Measurements from ENCODE around the gene RACGAP1. TPM values are rescaled to one million over a fixed set of nuclear protein-coding genes. Genes with fewer than 3 reads are reported as not detected.

Gene RACGAP1
- total and polyA plus RNA-seq, 12 donors = 1.3 to 28.4 (median 6.2) TPM

- H3K9me3 ChIP-seq (replicated peaks in 1 of 3) = no peaks in the 10 kb centered on the region
- no peaks in the 10 kb centered on the region for H3K36me3 ChIP-seq (replicated peaks in 1 of 2)
- H3K4me3 ChIP-seq = no peak overlapping the region
- no peaks in the 10 kb centered on the region for H3K27me3 ChIP-seq
- no peak for DNase-seq
- intact Hi-C loops (cut with DNase I) = no loop called here
- no peaks in the 10 kb centered on the region for H3K4me1 ChIP-seq (replicated peaks in 1 of 2)
- no peak for TF ChIP-seq POLR2A (IDR thresholded peaks at IDR 0.05)
- TF ChIP-seq, protein P1, sequence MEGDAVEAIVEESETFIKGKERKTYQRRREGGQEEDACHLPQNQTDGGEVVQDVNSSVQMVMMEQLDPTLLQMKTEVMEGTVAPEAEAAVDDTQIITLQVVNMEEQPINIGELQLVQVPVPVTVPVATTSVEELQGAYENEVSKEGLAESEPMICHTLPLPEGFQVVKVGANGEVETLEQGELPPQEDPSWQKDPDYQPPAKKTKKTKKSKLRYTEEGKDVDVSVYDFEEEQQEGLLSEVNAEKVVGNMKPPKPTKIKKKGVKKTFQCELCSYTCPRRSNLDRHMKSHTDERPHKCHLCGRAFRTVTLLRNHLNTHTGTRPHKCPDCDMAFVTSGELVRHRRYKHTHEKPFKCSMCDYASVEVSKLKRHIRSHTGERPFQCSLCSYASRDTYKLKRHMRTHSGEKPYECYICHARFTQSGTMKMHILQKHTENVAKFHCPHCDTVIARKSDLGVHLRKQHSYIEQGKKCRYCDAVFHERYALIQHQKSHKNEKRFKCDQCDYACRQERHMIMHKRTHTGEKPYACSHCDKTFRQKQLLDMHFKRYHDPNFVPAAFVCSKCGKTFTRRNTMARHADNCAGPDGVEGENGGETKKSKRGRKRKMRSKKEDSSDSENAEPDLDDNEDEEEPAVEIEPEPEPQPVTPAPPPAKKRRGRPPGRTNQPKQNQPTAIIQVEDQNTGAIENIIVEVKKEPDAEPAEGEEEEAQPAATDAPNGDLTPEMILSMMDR (IDR thresholded peaks at IDR 0.05) = no peak
- H3K27ac ChIP-seq = no peak overlapping the region
- 85 to 100% (median 91%) methylated on average over 3 of the region's 3 CpGs for WGBS, 4 donors
Observed at GRCh38 chr12:50005175-50005574, 20.1 kb downstream of the RACGAP1 start.

- Histone ChIP-seq H3K27me3 (no peaks in the 10 kb centered on the region), H3K27ac (no peak overlapping the region), H3K9me3 (replicated peaks in 1 of 3) (no peaks in the 10 kb centered on the region), H3K4me1 (replicated peaks in 1 of 2) (no peaks in the 10 kb centered on the region), H3K36me3 (replicated peaks in 1 of 2) (no peaks in the 10 kb centered on the region), H3K4me3 (no peak overlapping the region)
- TF ChIP-seq, protein P1 (IDR thresholded peaks at IDR 0.05) = no peak
- TF ChIP-seq POLR2A (IDR thresholded peaks at IDR 0.05) = no peak
- no peak for DNase-seq
- intact Hi-C loops (cut with DNase I) = no loop called here
Observed at GRCh38 chr12:50004696-50005095, 20.6 kb downstream of the RACGAP1 start.

DNA sequence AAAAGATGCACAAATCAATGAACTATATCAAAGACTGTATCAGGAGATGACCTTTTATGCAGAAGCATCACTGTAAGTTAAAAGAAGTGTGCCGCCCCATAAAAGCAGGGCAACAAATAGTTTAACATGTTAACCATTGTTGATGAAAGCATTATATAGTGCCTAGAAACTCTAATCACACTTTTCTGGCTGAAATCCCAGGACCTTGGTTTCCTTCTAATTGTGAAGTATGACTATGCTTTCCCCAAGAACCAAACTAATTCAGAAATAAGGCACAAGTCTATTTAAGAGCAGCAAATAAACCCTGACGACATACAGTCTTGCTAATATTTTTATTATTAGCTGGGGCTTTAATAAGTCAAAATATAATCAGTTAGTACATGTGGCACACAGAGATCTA lies 21.7 kb downstream of the RACGAP1 start:
- Histone ChIP-seq H3K4me1 (replicated peaks in 1 of 2) (no peaks in the 10 kb centered on the region), H3K36me3 (replicated peaks in 1 of 2) (no peaks in the 10 kb centered on the region), H3K4me3 (no peak overlapping the region), H3K27me3 (no peaks in the 10 kb centered on the region), H3K27ac (no peak overlapping the region), H3K9me3 (replicated peaks in 1 of 3) (no peaks in the 10 kb centered on the region)
- TF ChIP-seq POLR2A (IDR thresholded peaks at IDR 0.05) = no peak
- TF ChIP-seq, protein P1 (IDR thresholded peaks at IDR 0.05) = no peak
- no peak for DNase-seq
- intact Hi-C loops (cut with DNase I) = no loop called here
- 73 to 81% (median 78%) methylated on average over 2 of the region's 2 CpGs for WGBS, 4 donors

DNA sequence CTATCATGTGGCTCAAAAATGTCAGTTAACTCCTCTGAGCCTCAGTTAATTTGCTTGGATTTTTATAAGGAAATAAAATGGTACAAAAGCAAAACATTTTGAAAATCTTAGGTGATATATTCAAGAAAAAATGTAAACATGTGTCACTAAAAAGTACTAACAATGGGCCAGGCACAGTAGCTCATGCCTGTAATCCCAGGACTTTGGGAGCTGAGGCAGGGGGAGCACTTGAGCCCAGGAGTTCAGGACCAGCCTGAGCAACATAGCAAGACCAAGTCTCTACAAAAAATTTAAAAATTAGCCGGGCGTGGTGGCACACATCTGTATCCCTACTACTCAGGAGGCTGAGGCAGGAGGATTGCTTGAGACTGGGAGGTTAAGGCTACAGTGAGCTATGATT lies 26.8 kb downstream of the RACGAP1 start:
- WGBS, 4 donors = 95 to 100% (median 97%) methylated on average over 2 of the region's 2 CpGs
- H3K27ac ChIP-seq = no peak overlapping the region
- H3K36me3 ChIP-seq (replicated peaks in 1 of 2) = peaks cover 0 to 5% of the 10 kb centered on the region in 2 donors
- intact Hi-C loops (cut with DNase I) = no loop called here
- H3K4me1 ChIP-seq (replicated peaks in 1 of 2) = no peaks in the 10 kb centered on the region
- H3K27me3 ChIP-seq = no peaks in the 10 kb centered on the region
- H3K9me3 ChIP-seq (replicated peaks in 1 of 3) = no peaks in the 10 kb centered on the region
- TF ChIP-seq, protein P1 (IDR thresholded peaks at IDR 0.05) = no peak
- TF ChIP-seq POLR2A (IDR thresholded peaks at IDR 0.05) = no peak
- DNase-seq = no peak
- no peak overlapping the region for H3K4me3 ChIP-seq

All from adrenal gland (tissue), 12 donors.